K562 treated with DMSO at 1 percent for 4 hours (cell line): Measurements from ENCODE around the gene MTCP1. TPM values are rescaled to one million over a fixed set of nuclear protein-coding genes. Genes with fewer than 3 reads are reported as not detected.

Experiments
- total RNA-seq: library from RNA; unstranded; fragments of 300-600 nt; gene quantifications from 2 replicates; pipeline ENCODE4 v1.2.3, GENCODE V29; 2022; ENCODE audit not compliant: insufficient read depth

The MTCP1 gene
- total RNA-seq: 3.9 and 8.4 TPM in 2 replicates

GRCh38 chrX:155070975-155071693 is at the start of gene MTCP1, which contains the start of the genes BRCC3 and CMC4:
MTCP1 (minus strand) TSS chrX:155071136; CDS start chrX:155066010, 5,126 bp downstream.
BRCC3 (plus strand) TSS chrX:155071508; CDS start chrX:155071528, 20 bp downstream.
CMC4 (minus strand) TSS chrX:155071136; CDS start chrX:155064023, 7,113 bp downstream.

DNA sequence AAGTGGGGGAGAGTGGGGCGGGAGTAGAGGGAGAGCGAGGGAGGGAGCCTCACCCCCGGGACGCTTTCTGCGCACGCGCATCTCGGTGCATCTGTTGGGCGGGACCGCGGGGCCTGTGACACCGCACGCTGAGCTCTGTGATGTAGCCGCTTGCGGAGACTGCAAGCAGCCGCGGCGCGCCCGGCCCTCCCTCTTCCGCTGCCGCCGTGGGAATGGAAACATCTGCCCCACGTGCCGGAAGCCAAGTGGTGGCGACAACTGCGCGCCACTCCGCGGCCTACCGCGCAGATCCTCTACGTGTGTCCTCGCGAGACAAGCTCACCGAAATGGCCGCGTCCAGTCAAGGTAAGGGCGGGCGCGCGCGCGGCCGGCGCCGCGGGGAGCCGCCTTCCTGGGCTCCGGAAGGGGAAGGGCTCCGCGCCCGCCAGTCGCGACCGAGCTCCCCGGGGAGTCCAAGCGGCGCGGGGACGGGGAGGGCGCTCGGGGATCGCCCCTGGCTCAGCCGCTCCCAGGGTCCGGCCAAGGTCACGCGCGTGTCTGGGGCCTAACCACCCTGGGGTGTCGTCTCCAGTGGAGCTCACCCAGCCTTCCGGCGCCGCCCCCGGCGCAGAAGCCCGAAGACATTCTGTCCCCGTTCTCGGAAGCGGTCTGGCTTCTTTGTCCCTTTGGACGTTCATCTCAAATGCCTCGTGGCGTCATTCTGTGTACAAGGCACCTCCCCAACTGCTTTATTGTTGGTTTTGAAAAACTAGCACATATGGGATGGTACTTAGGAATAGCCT is 44.0 kb downstream of the MTCP1 start, which contains the start of gene FUNDC2:
FUNDC2 (plus strand) TSS at position 118 of the 782 bp plus-strand sequence; CDS start at position 213, 95 bp downstream.

GRCh38 chrX:155022585-155022984 is 48.4 kb downstream of the MTCP1 start, which contains the start of gene F8:
F8 (minus strand) TSS chrX:155022723; CDS start chrX:155022552, 171 bp downstream.

Other genes starting within 250 kb of the MTCP1 start
- not detected in 2 replicates for gene SMIM9, start 236.5 kb downstream of the MTCP1 start, total RNA-seq
- gene F8A1, start 184.8 kb downstream of the MTCP1 start, total RNA-seq: not detected in 2 replicates
- gene F8, start 48.4 kb downstream of the MTCP1 start, total RNA-seq: 2.5 and 3.5 TPM in 2 replicates
- gene FUNDC2, start 44.3 kb downstream of the MTCP1 start, total RNA-seq: 85.1 and 96.7 TPM in 2 replicates
- gene CMC4, start within 50 bp of the MTCP1 start, total RNA-seq: 11.5 and 14.6 TPM in 2 replicates
- gene BRCC3, start 372 bp upstream of the MTCP1 start, total RNA-seq: 8.7 and 11.0 TPM in 2 replicates
- 71.0 and 73.3 TPM in 2 replicates for gene VBP1, start 145.3 kb upstream of the MTCP1 start, total RNA-seq
- 0.16 TPM in 1 of 2 replicates, not detected in the other for gene RAB39B, start 193.4 kb upstream of the MTCP1 start, total RNA-seq